GM12892 (cell line): ENCODE measurements around the gene SIRT7.

ENCODE experiments used
- POLR2AphosphoS5 ChIP-seq: IDR thresholded peaks from 2 replicates; pipeline ENCODE4 v1.6.1; 2011; ENCODE audit warnings: low read depth, low read length, control low read depth
- TAF1 ChIP-seq: IDR thresholded peaks from 2 replicates; pipeline ENCODE4 v1.6.1; 2011; ENCODE audit warnings: low read depth, mild to moderate bottlenecking, control low read depth, low read length, borderline replicate concordance

DNA sequence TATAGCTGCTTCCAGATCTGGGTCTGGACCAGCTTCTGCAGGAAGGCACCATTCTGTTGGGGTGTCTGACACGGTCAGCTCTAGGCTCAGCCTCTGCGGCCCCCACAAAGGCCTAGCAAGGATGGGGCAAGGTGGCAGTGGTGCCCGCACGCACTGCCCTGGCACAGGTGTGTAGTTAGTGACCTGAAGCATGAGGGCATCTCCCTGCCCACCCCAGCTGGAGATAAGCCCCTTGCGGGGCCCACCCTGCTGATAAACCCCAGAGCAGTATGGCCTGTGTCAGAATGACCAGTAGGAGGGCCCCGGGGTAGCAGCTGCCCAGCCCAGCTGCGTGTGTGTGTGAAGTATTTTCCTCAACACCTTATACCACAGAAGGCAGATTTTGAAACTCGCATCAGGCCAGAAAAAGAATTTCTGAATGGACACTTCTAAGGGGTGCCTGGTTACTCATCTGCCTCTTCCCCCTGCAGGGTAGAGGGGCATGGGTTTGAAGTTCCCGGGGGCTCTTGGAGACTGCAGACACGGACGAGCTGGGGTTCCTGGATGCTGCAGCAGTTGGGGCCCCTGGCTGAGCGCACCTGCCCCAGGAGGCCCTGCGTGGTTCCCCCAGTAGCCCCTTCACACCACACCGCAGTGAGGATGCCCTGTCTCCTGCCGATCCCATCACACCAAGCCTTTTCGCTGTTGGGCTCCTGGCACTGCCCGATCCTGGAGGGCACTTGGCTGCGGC is 51.4 kb downstream of the SIRT7 start:
- TF ChIP-seq POLR2AphosphoS5 (peak; percentile 94), TAF1 (no peak)
